A673 (cell line): ENCODE results near the gene CFAP61.

Source experiments
- CTCF ChIP-seq: fragments of 300-800, 200-600 bp; sonication (generic); conservative IDR thresholded peaks from 2 replicates; pipeline ENCODE4 v1.5.1; 2017; ENCODE audit warnings: low read depth, mild to moderate bottlenecking, antibody characterized with exemption, low read length, moderate library complexity, mixed read lengths
- EZH2 ChIP-seq: fragments of 200-600 bp; sonication (generic); IDR thresholded peaks from 2 replicates; pipeline ENCODE4 v1.6.1; 2017; ENCODE audit warnings: borderline replicate concordance, low read depth, mild to moderate bottlenecking, mixed read lengths, antibody characterized with exemption, low read length; ENCODE audit not compliant: poor library complexity, severe bottlenecking

- no peak for TF ChIP-seq CTCF
- no peak for TF ChIP-seq EZH2
Measured at GRCh38 chr20:20297181-20297580, 244.8 kb downstream of the CFAP61 start.
